Activated T-cell treated with anti-CD3 and anti-CD28 coated beads, Interleukin-2, amount 50 U/mL, for 48 hours (primary cell): Measurements from ENCODE around the gene KNOP1.
"Not testable (repeated sequence)": the region's sequence is repeated elsewhere in the genome, so short reads cannot be mapped to it uniquely, and the experiment has no call there.

Source experiments
- DNase-seq, 2 experiments: peaks; one replicate each; pipeline ENCODE4 v3.0.0-alpha.2; 2020

KNOP1 gene

DNA sequence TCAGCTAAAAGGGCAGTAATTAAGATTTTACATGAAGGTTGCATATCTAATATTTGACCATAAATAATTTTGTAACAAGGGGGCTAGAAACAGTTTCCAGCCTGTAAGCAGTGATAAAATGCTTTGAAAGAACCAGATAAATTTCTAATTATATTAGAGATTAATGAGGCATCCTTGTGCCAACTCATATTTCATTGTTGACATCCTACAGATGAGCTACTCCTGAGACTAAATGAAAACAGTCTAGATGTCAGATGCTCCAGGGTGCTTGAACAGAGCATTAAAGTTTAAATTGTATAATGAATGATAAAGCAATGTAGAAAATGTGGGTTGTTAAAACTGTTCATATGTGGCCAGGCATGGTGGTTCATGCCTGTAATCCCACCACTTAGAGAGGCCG is 23.3 kb upstream of the KNOP1 start:
- DNase-seq, result no peak

DNA sequence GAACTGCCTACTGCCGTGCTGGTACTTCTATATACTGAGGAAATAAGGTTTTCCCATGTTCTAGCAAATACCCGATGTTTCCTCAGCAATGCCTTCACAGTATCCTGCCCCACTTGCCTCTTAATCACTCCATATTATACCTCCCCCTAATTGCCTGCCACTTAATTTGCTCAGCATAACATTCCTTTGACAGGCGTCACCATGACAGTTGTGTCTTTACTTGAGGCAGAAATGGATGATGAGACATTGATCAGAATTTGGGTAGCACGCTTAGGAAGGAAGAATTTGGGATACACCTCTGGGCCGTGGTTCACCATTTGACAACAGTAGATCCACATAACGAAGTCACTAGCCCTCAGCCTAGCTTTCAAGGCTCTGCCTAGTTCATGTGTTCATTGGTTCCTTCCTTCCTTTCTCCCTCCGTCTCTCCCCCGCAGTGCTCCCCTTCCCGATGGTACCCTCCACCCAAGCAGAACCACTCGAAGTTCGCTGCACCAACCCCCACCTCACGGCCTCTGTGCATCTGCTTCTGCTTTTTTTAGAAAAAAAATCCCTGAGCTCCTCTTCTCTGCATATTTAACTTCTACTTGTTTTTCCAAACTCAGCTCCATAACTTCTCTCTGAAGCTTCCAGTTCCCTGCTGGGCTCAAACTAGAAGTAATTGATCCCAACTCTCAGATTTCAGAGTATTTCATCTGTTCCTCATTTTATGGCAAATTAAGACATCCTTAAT is 19.4 kb upstream of the KNOP1 start:
- DNase-seq, result no peak

DNA sequence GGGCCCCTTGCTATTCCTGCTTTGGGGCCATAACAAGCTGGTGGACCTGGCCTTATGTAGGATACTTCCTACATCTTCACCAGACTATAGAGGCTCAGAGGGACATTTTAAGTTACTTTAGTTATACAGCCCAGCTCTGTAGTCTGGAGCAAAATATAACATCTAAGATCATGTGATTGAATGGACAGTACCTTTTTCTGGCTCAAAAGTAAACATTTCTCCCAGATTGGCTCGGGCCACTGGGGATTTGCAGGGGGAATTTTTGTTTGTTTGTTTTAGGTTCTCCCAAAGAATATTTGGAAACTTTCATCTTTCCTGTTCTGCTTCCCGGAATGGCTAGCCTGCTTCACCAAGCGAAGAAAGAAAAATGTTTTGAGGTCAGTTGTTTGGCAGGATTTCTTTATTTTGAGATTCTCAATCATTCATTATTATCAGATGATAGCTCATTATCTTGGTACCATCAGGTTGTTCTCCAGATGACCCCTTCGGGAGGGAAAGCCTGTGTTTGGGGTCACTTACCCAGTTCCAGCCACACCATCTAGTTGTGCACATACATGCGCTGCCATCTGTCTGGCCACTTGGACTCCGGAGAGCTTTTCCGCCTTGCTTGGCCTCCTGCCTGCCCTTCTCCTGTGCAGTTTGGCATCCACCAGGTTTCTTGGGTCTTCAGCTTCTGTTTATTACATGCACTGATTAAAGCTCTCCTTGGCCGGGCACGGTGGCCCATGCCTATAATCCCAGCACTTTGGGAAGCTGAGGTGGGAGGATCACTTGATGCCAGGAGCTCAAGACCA is 17.2 kb upstream of the KNOP1 start:
- DNase-seq, result no peak

- DNase-seq, result no peak
These were observed 15.5 kb upstream of the KNOP1 start for GRCh38 chr16:19733551-19733950.

- no peak for DNase-seq
These were observed 10.6 kb upstream of the KNOP1 start for GRCh38 chr16:19728636-19728965.

DNA sequence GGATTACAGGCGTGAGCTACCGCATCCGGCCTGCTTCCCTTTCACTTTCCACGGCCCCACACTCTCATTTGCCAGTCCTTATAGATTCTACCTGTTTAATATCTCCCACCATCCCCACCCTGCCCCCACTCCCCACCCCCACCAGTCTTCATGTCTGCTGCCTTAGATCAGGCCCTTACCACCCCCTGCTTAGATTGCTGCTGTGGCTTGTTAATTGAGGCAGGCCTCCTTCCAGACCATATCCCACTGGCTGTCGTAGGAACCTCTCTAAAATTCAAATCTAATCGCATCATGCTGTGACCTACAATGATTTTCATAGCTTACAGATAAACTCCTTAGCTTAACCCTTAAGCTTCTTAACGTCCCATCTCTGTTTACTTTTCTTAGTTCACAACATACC is 5.0 kb upstream of the KNOP1 start:
- no peak for DNase-seq

- no peak for DNase-seq
These were observed 4.4 kb upstream of the KNOP1 start for GRCh38 chr16:19722269-19722952.

DNA sequence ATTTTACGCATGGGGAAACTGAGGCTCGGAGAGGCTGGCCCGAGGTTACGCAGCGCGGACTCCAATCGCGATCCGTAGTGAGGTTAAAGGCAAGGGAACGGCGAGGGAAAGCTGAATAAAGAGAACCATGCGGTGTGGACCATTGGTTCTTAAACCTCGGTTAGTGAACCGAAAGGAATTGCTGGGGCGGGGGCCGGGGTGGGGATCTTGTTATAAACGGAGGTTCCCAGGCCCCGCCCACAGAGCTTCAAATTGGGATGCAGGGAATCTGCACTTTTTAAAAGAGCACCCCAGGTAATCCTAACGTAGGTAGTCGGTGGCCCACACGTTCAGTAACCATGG is 568 bp upstream of the KNOP1 start:
- no peak for DNase-seq

DNA sequence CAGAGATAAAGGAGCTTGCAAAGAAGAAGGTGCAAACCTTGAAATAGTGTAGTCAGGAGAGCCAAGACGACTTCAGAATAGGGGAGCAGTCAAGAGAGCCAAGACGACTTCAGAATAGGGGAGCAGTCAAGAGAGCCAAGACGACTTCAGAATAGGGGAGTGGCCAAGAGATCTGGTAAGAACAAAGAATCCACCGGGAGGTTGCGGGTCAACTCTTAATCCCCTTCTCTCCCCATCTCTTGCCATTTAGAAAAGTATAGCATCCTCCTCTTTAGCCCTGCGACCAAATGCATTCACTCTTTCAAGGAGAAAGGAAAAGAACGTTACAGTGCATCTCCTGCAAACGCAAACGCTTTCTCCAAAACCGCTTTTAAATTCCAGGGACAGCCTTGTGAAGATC is 713 bp downstream of the KNOP1 start:
- DNase-seq, result peak in 1 of 2 experiments; percentile 25

DNA sequence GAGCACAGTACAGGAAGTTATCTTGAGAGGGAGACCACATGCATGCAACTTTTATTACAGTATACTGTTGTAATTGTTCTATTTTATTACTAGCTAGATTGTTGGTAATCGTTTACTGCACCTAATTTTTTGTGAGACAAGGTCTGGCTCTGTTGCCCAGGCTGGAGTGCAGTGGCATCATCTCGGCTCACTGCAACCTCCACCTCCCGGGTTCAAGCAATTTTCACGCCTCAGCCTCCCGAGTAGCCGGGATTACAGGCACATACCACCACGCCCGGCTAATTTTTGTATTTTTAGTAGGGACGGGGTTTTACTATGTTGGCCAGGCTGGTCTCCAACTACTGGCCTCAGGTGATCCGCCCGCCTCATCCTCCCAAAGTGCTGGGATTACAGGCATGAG is 1.3 kb downstream of the KNOP1 start:
- not testable (repeated sequence) for DNase-seq

GRCh38 chr16:19716183-19716582 is 1.8 kb downstream of the KNOP1 start:
- DNase-seq, result no peak

DNA sequence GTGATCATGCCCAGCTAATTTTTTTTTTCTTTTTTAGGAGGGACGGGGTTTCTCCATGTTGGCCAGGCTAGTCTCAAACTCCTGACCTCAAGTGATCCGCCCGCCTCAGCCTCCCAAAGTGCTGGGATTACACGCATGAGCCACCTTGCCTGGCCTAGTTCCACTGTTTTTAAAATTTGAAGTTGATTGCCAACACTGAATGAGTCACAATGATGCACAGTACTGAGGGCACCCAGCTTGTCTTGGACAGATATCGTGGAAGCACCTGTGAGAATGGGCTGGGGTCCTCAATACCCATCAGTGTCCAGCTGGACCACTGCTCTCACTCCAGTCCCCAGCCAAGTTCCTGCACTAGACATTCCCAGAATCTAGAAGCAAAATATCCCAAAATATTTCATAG is 2.5 kb downstream of the KNOP1 start:
- DNase-seq, result no peak

GRCh38 chr16:19713697-19714096 is 4.3 kb downstream of the KNOP1 start:
- DNase-seq, result no peak

GRCh38 chr16:19712418-19713058 is 5.5 kb downstream of the KNOP1 start:
- no peak for DNase-seq

- DNase-seq, result no peak
These were observed 6.4 kb downstream of the KNOP1 start for GRCh38 chr16:19711643-19712042.

DNA sequence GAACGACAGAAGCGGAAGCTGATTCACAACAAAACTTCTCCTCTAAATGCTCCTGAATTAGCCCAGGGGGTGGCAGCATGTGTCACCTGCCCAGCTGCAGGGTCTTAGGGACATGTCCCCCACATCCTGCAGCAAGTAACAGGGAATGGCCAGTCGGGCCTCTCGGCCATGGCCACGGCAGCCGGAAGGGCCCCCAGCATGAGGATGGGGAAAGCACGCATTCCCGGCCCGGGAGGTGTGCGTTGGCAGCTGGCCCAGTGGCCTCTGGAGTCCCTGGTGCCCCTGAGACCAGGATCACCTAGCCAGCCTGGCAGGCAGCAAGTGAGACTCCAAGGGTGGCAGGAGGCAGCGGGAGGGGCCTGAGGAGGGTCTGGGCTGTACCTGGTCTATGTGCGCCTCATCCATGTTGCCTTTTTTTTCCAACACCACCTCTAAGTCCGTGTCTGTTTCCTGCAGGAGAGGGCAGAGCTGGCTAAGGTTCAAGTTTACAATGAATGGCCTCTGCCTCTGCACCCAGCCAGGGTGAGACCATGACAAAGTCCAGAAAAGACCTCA is 7.0 kb downstream of the KNOP1 start:
- DNase-seq, result no peak

DNA sequence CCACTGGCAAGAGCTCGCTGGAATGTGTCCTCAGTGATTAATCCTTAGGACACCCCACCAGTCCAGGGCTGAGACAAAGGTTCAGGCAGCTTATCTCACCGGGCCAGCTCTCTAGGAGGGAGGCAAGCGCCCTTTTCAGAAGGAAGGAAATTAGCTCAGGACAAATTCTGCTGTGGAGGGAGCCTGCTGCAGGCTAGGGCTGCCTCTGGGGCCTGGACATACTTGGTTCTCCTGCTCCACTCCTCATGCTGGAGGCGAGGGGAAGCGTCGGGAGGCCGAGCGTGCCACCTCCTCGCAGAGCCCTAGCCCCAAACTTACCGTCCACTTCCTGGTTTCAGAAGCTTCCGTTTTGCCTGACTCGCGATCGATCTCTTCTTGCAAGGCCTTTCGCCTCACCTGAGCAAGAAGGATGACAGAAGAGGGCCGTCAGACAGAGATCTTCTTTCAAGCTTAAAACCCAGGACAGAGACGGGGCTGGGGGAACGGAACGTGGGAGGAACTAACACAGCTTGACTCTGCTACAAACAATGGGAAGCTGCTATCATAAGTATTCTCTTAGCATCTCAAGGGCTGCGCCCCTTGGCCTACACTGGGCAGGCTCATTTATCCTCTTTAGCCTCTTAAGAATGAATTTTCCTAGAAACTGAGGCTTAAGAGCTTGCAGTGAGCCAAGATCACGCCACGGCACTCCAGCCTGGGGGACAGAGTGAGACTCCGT is 7.7 kb downstream of the KNOP1 start:
- no peak for DNase-seq

DNA sequence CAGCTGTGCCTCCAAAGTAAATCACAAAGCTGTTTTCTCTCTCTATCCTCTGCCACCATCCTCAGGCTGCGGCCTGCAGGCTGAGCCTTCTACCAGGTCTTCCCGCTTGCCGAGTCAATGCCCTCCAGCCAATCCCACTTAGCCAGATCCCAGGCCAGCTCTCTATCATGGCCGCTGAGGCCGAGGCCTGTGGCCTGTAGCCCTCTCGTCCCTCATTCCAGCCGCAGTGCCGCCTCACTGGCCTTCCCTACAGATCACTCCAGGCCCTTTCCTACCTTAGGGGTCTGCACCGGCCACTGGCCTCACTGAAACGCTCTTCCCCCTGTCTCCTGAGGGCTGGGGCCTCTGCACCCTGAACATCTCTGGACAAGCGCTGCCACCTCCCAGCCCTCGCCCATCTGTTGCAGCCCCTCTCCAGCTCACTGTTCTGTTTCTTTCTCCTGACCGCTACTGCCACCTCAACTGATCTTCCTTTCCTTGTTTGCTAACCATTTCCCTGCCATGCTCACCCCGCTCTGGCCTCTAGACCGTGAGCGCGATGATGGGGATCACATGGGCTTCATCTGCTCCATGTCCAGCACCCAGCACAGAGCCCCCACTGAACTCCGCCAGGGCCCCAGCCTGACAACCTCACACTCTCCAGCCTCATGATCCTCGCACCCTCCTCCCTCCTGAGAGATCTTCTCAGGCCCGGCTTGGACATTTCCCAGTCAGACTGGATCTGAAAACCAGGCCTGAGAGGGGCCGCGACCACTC is 8.5 kb downstream of the KNOP1 start:
- DNase-seq, result no peak

DNA sequence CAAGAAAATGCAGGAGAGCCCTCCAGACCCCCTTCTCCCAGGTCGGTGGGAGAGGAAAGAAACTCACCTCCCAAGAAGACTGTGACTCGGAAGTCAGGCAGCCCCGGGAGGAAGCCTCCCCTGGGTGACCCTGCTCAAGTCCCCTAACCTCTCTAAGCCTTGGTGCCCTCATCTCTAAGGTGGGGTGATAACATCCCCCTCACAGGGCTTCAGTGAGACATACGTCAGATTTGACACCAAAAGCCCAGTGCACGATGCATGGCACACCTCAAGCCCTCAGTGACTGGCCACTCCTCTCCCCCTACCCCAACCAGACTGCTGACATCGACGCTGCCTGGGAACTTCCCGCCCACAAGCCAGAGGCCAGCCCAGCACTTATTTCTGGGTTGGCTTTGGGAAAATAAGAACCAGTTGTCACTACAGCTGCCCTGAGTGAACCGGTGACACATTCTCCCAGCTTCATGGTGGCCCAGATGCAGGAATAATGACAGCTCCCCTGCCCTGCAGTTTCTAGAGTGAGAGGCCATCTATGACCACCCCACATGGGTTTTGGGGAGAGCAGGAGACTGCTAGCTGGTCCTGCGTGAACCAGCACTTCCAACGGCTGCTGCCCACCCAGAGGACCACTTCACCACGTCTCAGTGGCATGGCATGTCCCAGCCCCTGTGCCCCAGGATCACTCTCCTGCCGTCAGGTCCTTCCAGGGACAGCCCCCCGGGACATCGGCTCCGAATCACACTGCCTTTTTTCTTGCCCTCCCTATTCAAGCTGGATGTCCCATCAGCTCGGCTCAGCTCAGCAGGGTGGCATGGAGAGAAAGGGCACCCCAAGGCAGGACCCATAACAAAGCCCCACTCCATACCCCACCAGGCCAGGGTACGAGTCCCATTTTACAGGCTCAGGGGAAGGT is 9.5 kb downstream of the KNOP1 start:
- no peak for DNase-seq

DNA sequence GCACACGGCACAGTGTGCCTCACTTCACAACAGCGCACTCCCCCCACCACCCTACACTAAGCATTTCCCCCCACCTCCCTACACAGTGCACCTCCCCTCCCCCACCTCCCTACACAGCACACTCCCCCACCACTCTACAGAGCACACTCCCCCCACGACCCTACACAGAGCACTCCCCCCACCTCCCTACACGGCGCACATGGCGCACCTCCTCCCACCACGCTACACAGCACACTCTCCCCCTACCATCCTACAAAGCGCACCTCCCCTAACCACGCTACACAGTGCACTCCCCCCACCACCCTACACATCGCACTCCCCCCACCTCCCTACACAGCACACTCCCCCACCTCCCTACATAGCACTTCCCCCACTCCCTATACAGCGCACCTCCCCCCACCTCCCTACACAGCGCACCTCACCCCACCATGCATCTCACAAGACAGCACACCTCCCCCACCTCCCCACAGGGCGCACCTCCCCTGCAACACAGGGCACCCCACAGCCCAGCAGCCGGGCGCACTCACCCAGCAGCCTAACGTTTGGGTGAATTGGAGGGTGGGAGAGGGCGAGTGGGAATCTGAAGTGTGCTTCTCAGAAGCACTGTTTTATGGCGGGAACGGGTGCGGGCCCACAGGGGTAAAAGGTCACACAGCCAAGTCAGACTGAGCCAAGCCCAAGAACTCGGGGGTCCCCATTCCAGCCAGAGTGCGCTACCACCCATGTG is 10.3 kb downstream of the KNOP1 start:
- DNase-seq, result no peak
